Measurements from ENCODE around the gene GAB2. TPM values are rescaled to one million over a fixed set of nuclear protein-coding genes. Genes with fewer than 3 reads are reported as not detected.
"Not testable (repeated sequence)": the region's sequence is repeated elsewhere in the genome, so short reads cannot be mapped to it uniquely, and the experiment has no call there.

The GAB2 gene
- total and polyA plus RNA-seq, 2 experiments from 2014 or later = 4.9 to 10.2 TPM

DNA sequence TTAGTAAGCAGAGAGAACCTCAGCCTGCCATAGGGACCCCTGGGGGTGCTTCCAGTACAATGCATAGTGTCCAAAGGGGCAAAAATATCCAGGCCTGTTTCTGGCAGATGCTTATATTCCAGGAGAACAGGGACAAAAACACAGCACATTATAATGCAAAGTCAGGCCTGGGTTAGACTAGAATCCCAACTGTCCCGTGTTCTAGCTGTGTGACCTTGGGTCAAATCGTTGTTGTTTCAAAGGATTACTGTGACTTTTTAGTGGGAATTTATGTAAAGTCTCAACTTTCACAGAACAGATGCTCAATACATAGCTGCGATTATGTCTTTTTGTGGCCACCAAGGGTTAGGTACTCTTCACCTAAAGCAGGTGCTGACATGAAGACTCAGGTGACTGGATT, 142.9 kb downstream of the GAB2 start:
- no peaks in the 10 kb centered on the region for H4K20me1 ChIP-seq (ENCODE audit: insufficient read depth, poor library complexity, severe bottlenecking)
- 80% methylated on average over 3 of the region's 3 CpGs for WGBS (ENCODE audit: low lambda C conversion rate, missing lambda C conversion rate)
- peaks cover 13% of the 10 kb centered on the region for H3K4me1 ChIP-seq (ENCODE audit: insufficient read depth)
- no peaks in the 10 kb centered on the region for H3K79me2 ChIP-seq
- DNase-seq (ENCODE audit: low spot score) = no peak
- H3K27ac ChIP-seq = no peak overlapping the region
- H3K9me2 ChIP-seq (replicated peaks; ENCODE audit: insufficient read depth) = no peaks in the 10 kb centered on the region
- H3K4me3 ChIP-seq = no peak overlapping the region
- H3K9me3 ChIP-seq (ENCODE audit: low read depth) = no peaks in the 10 kb centered on the region
- no peak overlapping the region for H3K4me2 ChIP-seq
- no peaks in the 10 kb centered on the region for H3K27me3 ChIP-seq
- no peak overlapping the region for H2AFZ ChIP-seq
- TF ChIP-seq EZH2phosphoT487 (IDR thresholded peaks at IDR 0.05; ENCODE audit: low read depth, severe bottlenecking, unreplicated experiment) (no peak), EZH2 (IDR thresholded peaks at IDR 0.05; ENCODE audit: borderline replicate concordance) (no peak)
- TF ChIP-seq, protein P1, sequence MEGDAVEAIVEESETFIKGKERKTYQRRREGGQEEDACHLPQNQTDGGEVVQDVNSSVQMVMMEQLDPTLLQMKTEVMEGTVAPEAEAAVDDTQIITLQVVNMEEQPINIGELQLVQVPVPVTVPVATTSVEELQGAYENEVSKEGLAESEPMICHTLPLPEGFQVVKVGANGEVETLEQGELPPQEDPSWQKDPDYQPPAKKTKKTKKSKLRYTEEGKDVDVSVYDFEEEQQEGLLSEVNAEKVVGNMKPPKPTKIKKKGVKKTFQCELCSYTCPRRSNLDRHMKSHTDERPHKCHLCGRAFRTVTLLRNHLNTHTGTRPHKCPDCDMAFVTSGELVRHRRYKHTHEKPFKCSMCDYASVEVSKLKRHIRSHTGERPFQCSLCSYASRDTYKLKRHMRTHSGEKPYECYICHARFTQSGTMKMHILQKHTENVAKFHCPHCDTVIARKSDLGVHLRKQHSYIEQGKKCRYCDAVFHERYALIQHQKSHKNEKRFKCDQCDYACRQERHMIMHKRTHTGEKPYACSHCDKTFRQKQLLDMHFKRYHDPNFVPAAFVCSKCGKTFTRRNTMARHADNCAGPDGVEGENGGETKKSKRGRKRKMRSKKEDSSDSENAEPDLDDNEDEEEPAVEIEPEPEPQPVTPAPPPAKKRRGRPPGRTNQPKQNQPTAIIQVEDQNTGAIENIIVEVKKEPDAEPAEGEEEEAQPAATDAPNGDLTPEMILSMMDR (IDR thresholded peaks at IDR 0.05; ENCODE audit: poor library complexity) = no peak
- H3K36me3 ChIP-seq (replicated peaks; ENCODE audit: insufficient read depth, low read depth) = no peaks in the 10 kb centered on the region

DNA sequence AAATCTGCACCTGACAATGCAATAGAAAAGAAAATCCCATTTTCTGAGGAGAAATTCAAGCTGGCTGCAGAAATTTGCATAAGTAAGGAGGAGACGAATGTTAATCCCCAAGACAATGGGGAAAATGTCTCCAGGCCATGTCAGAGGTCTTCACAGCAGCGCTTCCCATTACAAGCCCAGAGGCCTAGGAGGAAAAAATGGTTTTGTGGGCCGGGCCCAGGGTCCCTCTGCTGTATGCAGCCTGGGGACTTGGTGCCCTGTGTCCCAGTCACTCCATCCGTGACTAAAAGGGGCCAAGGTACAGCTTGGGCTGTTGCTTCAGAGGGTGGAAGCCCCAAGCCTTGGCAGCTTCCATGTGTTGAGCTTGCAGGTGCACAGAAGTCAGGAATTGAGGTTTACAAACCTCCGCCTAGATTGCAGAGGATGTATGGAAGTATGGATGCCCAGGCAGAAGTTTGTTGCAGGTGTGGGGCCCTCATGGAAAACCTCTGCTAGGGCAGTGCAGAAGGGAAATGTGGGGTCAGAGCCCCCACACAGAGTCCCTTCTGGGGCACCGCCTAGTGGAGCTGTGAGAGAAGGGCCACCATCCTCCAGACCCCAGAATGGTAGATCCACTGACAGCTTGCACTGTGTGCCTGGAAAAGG, 144.9 kb downstream of the GAB2 start:
- DNase-seq (ENCODE audit: low spot score); H3K36me3 ChIP-seq (replicated peaks; ENCODE audit: insufficient read depth, low read depth); H3K4me1 ChIP-seq (ENCODE audit: insufficient read depth); H3K27ac ChIP-seq; H2AFZ ChIP-seq; H3K27me3 ChIP-seq; H3K4me2 ChIP-seq; H3K9me2 ChIP-seq (replicated peaks; ENCODE audit: insufficient read depth); H3K4me3 ChIP-seq; H4K20me1 ChIP-seq (ENCODE audit: insufficient read depth, poor library complexity, severe bottlenecking); H3K9me3 ChIP-seq (ENCODE audit: low read depth); H3K79me2 ChIP-seq: not testable (repeated sequence)
- WGBS (ENCODE audit: low lambda C conversion rate, missing lambda C conversion rate) = 90% methylated on average over 6 of the region's 6 CpGs

DNA sequence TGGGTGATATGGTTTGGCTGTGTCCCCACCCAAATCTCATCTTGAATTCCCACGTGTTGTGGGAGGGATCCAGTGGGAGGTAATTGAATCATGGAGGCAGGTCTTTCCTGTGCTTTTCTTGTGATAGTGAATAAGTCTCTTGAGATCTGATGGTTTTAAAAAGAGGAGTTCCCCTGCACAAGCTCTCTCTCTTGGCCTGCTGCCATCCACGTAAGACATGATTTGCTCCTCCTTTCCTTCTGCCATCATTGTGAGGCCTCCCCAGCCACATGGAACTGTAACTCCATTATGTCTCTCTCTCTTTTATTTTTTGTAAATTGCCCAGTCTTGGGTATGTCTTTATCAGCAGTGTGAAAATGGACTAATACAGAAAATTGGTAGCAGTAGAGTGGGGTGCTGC, 145.8 kb downstream of the GAB2 start:
- H3K4me2 ChIP-seq; H3K27me3 ChIP-seq; DNase-seq (ENCODE audit: low spot score); H2AFZ ChIP-seq; H3K36me3 ChIP-seq (replicated peaks; ENCODE audit: insufficient read depth, low read depth); H4K20me1 ChIP-seq (ENCODE audit: insufficient read depth, poor library complexity, severe bottlenecking); H3K79me2 ChIP-seq; H3K9me3 ChIP-seq (ENCODE audit: low read depth); H3K4me1 ChIP-seq (ENCODE audit: insufficient read depth); H3K27ac ChIP-seq; H3K4me3 ChIP-seq; H3K9me2 ChIP-seq (replicated peaks; ENCODE audit: insufficient read depth): not testable (repeated sequence)
- 94% methylated on average over 2 of the region's 2 CpGs for WGBS (ENCODE audit: low lambda C conversion rate, missing lambda C conversion rate)

DNA sequence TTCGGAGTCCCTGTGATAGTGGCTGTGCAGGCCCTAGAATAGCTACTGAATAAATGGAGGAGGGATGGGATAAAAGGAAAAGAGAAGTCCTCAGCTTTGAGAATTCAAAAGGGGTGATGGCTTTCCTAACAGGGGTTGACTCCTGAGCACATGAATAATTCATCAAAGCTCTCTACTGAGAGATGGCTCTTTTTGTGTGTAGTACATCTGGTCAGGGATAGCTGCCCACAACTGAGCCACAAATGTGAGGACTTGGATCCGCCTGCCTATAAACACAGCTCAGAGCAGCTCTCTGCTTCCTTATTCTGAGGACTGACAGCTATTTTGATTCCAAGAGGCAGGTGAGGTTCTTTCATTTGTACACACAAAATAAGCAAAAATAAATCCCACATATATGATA, 146.6 kb downstream of the GAB2 start:
- 97% methylated on average over 2 of the region's 2 CpGs for WGBS (ENCODE audit: low lambda C conversion rate, missing lambda C conversion rate)
- no peaks in the 10 kb centered on the region for H3K79me2 ChIP-seq
- no peak overlapping the region for H3K4me3 ChIP-seq
- no peaks in the 10 kb centered on the region for H3K27me3 ChIP-seq
- no peak for DNase-seq (ENCODE audit: low spot score)
- TF ChIP-seq EZH2 (IDR thresholded peaks at IDR 0.05; ENCODE audit: borderline replicate concordance) (no peak), EZH2phosphoT487 (IDR thresholded peaks at IDR 0.05; ENCODE audit: low read depth, severe bottlenecking, unreplicated experiment) (no peak)
- TF ChIP-seq, protein P1 (IDR thresholded peaks at IDR 0.05; ENCODE audit: poor library complexity) = no peak
- H3K27ac ChIP-seq = no peak overlapping the region
- H3K36me3 ChIP-seq (replicated peaks; ENCODE audit: insufficient read depth, low read depth) = no peaks in the 10 kb centered on the region
- no peaks in the 10 kb centered on the region for H3K9me3 ChIP-seq (ENCODE audit: low read depth)
- no peaks in the 10 kb centered on the region for H3K4me1 ChIP-seq (ENCODE audit: insufficient read depth)
- no peak overlapping the region for H2AFZ ChIP-seq
- no peaks in the 10 kb centered on the region for H4K20me1 ChIP-seq (ENCODE audit: insufficient read depth, poor library complexity, severe bottlenecking)
- no peak overlapping the region for H3K4me2 ChIP-seq
- no peaks in the 10 kb centered on the region for H3K9me2 ChIP-seq (replicated peaks; ENCODE audit: insufficient read depth)

Measured in hepatocyte (in vitro differentiated cells).